ENCODE results near the gene CFAP46.
"Not testable (repeated sequence)": the region's sequence is repeated elsewhere in the genome, so short reads cannot be mapped to it uniquely, and the experiment has no call there.

Gene CFAP46

DNA sequence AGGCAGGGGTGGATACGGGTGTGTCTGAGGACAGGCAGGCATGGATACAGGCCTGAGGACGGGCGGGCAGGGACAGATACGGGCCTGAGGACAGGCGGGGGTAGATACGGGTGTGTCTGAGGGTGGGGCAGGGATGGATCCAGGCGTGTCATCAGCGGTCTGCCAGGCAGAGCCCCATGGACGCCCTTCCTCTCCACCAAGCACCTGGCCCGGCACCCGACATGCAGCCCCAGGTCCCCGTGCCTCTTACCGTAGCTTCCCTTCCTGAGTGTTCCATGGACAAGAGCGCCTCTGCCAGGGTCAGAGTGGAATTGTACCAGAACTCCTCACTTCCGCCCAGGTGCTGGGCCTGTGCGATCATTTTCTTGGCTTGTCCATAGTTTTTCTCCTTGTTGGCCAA, 81.8 kb downstream of the CFAP46 start:
- DNase-seq = no peak

DNA sequence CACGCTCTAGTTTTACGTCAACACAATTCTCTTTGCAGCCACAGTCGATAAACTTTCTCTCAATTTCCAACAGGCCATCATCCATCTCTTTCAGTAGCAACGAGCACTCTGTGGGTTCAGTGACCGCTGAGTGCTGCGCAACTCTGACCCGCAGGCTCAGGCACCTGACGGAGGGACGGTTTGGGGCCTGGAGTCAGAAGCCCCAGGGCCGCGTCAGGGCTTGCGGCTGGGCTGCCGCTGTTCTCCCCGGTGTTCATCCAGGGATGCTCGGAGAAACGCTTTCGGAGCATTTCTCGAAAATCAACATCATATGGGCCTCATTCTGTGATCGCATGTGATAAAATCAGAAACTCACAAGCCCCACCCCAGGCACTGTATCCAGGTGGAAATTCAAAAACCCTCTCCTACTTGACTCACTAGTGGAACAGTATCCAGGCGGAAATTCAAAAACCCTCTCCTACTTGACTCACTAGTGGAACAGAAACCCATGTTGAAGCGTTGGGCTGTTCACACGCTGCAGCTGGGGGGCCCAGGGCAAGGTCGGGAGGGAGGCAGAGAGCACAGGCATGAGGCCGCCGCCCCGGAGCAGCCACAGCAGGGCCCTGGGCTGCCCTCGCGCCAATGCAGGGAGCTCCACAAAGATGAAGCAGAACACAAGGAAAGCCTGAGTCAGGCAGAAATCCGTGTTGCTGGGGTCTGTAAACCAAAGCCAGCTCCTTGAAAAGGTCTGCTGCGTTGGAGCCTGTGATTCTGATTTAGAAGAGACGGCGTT, 83.1 kb downstream of the CFAP46 start:
- no peak for DNase-seq

GRCh38 chr10:132858121-132859081, 84.0 kb downstream of the CFAP46 start:
- DNase-seq = no peak

DNA sequence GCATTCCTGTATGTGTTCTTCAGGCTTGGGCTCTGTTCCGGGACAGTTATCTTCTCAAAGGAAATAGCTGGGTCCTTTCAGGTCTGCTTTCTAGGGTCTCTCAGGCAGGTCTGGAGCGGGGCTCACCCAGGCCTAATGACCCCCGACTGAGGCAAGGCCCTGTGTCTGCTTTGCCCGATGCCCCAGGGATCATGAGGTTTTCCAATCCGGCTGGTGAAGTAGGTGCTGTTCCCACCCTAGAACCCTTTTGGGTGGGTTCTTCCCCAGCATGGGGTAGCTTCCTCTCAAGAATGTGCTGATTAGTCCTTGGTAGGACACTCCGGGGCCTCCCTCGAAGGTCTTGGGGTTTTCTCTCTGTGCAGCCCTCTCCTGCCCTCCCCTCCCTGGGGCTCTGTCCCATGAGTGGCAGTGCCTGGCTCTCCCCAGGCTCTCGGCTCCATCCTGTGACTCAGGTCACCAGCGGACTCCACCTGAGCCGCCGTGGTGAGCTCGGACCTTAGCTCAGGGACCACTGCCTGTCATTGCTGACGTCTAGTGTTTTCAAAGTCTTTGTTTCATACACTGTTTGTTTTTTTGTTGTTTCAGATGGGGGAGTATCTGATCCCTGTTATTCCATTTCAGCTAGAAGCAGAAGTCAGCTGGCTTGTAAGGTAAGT, 85.4 kb downstream of the CFAP46 start:
- no peak for DNase-seq

DNA sequence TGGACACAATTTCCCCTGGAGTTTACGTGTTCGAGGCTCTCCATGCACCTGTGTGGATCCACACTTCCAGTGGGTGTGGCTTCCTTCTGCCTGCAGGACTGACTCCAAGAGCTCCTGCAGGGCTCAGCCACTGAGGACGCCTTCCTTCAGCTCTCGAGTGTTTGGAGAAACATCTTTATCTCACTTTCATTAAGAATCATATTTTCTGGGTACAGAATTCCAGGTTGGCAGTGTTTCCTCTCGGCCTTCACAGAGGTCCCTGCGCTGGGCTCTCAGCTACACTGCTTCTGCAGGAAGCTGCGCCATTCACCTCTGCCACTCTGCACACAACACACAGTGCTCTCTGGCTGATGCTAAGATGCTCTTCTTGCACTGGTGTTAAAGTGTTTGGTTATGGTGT, 86.5 kb downstream of the CFAP46 start:
- DNase-seq = no peak

DNA sequence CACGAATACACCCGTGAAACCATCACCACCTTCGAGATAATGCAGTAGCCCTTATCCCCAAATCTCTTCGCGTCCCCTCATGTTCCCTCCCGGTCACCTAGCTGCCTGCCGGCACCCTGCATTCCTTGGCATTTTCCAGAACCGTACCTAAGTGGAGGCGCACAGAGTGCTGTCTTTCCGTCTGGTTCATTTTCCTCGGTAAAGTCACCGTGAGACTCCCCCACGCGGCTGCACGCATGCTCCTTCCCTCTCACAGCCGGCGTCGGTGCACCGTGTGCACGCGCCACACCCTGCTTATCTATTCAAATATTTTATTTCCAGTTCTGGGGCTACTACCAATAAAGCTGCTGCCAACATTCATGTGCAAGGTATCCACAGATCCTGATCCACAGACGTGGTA, 90.9 kb downstream of the CFAP46 start:
- DNase-seq = no peak

DNA sequence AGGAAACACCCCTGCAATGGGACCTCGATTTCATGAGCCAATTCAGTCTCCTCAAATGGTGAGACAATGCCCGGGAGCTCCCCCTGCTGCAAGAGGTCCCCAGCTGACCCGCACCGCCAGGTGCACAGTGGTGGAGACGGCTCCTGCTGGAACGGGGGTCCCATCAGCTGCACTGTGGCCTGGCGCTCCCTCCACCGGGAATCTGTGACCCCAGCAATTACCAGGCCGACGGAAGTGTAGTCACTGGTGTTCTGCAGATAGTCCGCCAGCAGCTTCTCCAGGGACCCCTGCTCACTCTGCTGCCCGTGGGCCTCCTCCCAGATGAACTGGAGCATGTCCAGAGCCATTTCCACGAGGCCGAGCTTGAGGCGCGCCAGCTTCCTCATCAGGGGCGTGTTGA, 91.5 kb downstream of the CFAP46 start:
- DNase-seq = no peak

- no peak for DNase-seq
These were observed 92.1 kb downstream of the CFAP46 start for GRCh38 chr10:132850246-132850645.

DNA sequence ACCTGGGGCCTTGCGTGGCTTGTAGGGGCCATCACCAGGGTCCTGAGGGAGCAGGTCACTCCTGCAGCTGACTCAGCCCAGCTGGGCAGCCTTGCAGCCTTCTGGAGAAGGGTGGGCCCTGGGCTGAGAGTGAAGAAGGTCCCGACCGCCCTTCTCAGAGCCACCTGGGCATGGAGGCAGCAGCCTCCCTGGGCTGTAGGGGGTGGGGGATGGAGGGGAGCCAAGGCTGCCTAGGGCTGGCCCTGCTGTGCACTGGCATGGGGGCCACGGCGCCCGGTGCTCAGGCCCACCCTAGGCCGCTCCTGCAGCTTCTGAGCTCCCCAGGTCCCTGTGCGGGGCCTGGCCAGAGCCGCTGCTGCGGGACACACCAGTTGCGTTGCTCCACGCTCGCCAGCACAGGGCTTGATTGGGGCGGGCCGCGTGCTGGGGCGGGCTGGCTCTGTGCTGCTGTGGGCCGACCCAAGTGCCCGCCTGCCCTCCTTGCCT, 92.8 kb downstream of the CFAP46 start:
- no peak for DNase-seq

DNA sequence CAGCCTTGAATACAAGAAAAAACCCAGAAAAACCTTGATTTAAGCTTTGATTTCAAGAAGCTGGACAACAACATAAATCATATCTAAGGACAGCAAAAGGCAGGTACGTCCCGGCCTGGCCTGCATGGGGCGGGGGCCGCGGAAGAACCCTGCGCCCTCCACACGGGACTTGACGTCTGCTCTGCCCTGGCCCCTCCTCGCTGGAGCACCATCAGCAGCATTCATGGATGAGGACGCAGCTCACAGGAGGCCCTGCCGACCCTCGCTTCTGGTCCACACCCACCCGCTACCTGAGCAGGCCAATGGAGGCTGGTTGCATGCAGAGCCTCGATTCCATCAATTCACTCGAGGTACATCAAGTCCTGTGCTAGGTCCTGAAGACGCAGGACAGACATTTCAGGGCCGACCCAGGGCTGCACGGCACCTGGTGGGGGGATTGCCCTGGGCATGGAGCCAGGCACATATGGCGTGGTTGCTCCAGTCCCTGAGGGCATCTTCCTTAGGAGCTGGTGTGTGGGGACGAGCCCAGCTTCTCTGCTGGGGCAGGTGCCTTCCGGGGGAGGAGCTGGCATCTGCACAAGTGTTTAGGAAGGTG, 93.3 kb downstream of the CFAP46 start:
- DNase-seq = no peak

- DNase-seq = no peak
These were observed 94.1 kb downstream of the CFAP46 start for GRCh38 chr10:132848291-132848701.

DNA sequence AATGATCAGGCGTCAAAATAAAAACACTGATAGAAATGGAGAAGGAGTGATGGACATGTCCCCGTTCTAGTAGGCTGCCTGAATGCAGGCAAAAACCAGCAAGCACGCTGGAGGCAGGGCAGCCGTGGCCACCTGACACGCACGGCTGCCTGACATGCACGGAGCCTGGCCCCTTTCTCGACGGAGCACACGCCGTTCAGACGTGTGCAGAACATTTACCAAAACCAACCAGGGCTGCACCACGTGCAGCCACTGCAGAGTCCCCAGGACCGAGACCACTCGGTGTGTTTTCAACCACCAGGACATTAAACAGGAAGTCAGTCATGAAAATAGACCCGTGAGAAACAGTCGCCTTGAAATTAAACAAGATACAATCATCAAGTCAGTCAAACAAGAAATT, 94.5 kb downstream of the CFAP46 start:
- no peak for DNase-seq

DNA sequence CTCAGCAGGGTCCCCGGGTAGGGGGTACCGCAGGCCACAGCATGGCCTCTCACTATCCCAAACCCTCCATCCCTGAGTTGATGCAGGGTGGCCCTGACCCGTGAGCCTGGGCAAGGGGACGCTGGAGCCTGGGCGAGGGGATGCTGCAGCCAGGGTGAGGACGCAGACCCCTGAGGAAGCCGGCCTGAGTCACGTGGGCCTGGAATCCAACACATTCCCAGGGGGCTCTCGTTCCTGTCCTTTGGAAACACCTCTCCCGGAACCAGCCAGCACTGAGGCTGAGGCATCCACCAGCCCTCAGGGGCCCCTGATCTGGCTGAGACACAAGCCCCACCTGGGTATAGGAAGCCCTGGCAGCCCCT, 95.0 kb downstream of the CFAP46 start:
- no peak for DNase-seq

- DNase-seq = no peak
These were observed 95.5 kb downstream of the CFAP46 start for GRCh38 chr10:132846631-132847415.

DNA sequence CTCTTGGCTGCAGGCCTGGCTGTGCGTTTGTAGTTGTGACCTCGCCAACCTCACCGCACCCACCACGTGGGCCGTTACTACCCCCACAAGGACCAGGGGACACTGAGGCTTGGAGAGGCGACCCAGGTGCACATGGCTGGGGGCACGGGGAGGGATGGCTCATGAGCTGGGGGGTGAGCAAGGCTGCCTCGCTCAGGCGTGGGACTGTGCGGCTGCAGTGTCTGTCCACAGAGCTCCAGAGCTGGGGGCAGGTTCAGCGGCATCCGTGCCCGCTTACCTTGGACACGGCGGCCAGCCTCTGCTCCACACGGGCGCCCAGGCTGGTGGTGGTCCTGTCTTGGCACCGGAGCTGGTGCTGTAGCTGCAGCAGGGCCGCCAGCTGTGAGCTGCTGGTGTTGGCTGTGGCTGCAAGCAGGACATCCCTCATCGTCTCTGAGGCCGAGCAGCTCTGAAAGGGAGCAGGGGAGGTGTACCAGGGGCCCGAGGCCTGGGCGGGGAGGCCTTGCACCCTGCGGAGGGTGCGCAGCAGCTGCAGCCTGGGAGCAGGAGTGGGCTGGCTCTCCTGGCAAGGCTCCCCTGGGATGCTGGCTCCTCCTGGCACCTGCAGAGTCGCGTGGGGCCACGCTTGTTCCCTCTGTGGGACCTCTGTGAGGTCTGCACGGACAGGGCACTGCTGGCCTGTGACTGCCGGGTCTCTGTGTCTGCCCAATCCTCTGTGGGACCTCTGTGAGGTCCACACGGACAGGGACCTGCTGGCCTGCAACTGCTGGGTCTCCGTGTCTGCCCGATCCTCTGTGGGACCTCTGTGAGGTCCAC, 96.4 kb downstream of the CFAP46 start:
- no peak for DNase-seq

GRCh38 chr10:132845041-132845551, 97.3 kb downstream of the CFAP46 start:
- no peak for DNase-seq

DNA sequence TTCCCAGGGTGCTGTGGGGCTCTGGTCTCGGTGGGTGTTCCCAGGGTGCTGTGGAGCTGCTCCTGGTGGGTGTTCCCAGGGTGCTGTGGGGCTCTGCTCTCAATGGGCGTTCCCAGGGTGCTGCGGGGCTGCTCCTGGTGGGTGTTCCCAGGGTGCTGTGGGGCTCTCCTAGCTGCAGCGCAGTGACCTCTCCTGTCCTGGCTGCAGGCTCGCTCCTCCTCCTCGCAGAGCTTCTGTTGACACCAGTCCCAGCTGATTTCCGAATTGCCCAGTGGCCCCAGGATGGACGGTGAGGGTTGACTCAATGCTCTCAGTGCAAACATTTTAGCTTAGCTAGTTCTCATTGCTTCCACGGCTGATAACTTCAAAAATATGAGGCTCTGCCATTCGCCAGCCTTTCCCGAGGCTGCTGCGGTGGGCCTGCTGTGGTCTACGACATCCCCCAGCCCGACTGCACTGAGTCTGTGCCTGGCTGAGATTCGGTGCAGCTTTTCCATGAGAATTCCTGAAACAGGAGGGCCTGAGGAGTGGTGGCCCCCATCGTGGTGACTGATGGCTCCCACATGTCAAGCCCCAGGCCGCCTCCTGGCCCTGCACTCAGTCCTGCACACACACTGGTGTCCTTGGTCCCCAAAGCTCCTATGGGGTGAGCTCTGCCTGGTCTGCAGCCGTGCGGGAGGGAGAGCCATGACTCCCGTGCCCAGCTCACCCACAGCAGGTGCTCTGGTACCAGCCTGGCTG, 98.1 kb downstream of the CFAP46 start:
- DNase-seq = no peak

DNA sequence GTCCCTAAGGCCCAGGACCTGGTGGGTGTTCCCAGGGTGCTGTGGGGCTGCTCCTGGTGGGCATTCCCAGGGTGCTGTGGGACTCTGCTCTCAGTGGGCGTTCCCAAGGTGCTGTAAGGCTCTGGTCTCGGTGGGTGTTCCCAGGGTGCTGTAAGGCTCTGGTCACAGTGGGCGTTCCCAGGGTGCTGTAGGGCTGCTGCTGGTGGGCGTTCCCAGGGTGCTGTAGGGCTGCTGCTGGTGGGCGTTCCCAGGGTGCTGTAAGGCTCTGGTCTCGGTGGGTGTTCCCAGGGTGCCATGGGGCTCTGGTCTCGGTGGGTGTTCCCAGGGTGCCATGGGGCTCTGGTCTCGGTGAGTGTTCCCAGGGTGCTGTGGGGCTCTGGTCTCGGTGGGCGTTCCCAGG, 99.1 kb downstream of the CFAP46 start:
- not testable (repeated sequence) for DNase-seq

DNA sequence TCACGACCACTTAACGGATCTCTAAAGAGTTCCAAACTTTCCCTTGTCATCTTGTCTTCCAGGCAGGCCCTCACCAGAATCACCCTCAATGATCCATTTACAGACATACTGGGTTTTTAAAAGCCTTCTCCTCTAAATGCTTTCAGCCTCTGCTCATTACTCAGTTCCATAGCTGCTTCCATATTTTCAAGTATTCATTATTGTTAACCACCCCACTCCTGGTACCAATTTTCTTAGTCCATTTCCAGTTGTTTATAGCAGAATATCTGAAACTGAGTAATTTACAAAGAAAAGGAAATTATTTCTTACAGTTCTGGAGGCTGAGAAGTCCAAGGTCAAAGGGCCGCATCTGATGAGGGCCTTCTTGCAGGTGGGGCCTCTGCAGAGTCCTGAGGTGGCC, 100.0 kb downstream of the CFAP46 start:
- no peak for DNase-seq

DNA sequence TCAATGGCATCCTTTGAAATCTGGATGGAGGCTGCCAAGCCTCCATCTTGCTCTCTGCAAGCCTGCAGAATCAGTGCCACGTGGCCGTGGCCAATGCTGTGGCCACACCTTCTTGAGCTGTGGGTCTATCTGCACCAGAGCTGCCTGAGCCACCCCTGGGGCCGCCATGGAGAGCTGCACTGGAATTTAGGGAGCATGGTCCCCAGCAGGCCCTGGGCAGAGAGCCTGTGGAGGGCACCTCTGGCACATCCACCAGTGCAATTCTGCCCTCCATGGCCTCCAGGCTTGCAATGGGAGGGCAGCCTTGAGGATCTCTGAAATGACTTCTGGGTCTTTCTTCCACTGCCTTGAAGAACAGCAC, 100.8 kb downstream of the CFAP46 start:
- DNase-seq = no peak

All from MV-4-11 (cell line).